Fibroblast of pulmonary artery (primary cell): ENCODE measurements around the gene ARID2.

Experiments used
- DNase-seq: peaks from one replicate; pipeline ENCODE4 v3.0.0-alpha.2; 2010; ENCODE audit warnings: low read depth
- H3K4me3 ChIP-seq: replicated peaks from 2 replicates; pipeline ENCODE4 v1.5.1; 2011; ENCODE audit warnings: low read depth, mild to moderate bottlenecking, control low read depth, low read length, moderate library complexity
- TF ChIP-seq, protein P1 (sequence below): IDR thresholded peaks from 2 replicates; pipeline ENCODE4 v1.5.1; 2011; ENCODE audit warnings: mild to moderate bottlenecking, control low read depth, low read length, inconsistent platforms; ENCODE audit errors: missing control alignments

Gene ARID2

GRCh38 chr12:45794422-45794821 lies 64.9 kb downstream of the ARID2 start:
- no peak for DNase-seq
- TF ChIP-seq, protein P1, sequence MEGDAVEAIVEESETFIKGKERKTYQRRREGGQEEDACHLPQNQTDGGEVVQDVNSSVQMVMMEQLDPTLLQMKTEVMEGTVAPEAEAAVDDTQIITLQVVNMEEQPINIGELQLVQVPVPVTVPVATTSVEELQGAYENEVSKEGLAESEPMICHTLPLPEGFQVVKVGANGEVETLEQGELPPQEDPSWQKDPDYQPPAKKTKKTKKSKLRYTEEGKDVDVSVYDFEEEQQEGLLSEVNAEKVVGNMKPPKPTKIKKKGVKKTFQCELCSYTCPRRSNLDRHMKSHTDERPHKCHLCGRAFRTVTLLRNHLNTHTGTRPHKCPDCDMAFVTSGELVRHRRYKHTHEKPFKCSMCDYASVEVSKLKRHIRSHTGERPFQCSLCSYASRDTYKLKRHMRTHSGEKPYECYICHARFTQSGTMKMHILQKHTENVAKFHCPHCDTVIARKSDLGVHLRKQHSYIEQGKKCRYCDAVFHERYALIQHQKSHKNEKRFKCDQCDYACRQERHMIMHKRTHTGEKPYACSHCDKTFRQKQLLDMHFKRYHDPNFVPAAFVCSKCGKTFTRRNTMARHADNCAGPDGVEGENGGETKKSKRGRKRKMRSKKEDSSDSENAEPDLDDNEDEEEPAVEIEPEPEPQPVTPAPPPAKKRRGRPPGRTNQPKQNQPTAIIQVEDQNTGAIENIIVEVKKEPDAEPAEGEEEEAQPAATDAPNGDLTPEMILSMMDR: no peak
- no peak overlapping the region for H3K4me3 ChIP-seq

DNA sequence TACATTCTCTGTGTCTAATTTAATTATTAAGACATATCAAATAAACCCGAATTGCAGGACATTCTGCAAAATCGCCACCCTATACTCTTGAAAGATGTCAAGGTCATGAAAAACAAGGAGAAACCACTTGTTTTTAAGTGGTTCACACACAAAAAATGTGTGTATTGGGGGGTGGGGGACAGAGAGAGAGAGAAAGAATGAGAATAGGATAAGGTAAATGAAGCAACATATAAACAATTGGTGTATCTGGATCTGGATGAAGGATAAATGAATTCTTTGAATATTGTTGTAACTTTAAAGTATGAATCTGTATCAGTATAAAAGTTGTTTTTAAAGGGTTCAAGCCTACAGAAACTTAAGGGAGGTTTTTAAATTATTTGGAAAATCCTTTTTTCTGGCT lies 72.1 kb downstream of the ARID2 start:
- no peak for DNase-seq
- TF ChIP-seq, protein P1: no peak
- H3K4me3 ChIP-seq: no peak overlapping the region

- DNase-seq: no peak
- TF ChIP-seq, protein P1: no peak
- no peak overlapping the region for H3K4me3 ChIP-seq
Observed at GRCh38 chr12:45803111-45803510, 73.6 kb downstream of the ARID2 start.

- no peak overlapping the region for H3K4me3 ChIP-seq
- TF ChIP-seq, protein P1: no peak
- DNase-seq: no peak
Observed at GRCh38 chr12:45816652-45817051, 87.1 kb downstream of the ARID2 start.

- DNase-seq: no peak
- no peak overlapping the region for H3K4me3 ChIP-seq
- TF ChIP-seq, protein P1: no peak
Observed at GRCh38 chr12:45827974-45828373, 98.5 kb downstream of the ARID2 start.

DNA sequence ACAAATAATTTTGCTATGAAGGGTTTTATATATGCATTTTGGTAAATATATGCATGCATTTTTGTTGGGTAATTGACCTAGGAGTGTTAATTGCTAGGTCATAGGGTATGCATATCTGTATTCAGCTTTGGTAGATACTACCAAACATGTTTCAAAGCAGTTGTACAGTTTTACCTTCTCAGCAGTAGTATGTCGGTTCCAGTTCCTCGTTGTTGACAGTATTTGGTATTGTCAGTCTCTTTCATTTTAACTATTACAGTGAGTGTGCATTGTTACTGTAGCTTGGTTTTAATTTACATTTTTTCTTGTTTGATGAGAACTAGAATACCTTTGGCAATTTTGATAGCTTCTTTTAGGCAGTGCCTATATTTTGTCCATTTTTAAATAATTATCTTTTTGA lies 98.9 kb downstream of the ARID2 start:
- TF ChIP-seq, protein P1: no peak
- H3K4me3 ChIP-seq: no peak overlapping the region
- no peak for DNase-seq

DNA sequence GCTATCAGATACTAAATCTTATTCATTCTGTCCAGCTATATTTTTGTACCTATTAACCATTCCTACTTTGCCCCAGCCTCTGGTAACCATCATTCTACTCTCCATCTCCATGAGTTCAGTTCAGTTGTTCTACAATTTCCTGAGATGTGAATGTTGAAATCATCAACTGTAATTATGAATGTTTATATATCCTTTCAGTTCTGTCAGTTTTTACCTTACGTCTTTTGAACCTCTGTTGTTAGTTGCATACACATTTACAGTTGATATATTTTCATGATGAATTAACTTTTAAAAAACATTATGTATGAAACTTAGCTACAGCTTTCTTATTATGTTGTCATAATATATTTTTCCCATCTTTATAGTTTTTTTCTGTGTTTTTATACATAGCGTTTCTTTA lies 102.1 kb downstream of the ARID2 start:
- DNase-seq: no peak
- TF ChIP-seq, protein P1: no peak
- no peak overlapping the region for H3K4me3 ChIP-seq
